ENCODE measurements around the gene CNDP2.

The CNDP2 gene

DNA sequence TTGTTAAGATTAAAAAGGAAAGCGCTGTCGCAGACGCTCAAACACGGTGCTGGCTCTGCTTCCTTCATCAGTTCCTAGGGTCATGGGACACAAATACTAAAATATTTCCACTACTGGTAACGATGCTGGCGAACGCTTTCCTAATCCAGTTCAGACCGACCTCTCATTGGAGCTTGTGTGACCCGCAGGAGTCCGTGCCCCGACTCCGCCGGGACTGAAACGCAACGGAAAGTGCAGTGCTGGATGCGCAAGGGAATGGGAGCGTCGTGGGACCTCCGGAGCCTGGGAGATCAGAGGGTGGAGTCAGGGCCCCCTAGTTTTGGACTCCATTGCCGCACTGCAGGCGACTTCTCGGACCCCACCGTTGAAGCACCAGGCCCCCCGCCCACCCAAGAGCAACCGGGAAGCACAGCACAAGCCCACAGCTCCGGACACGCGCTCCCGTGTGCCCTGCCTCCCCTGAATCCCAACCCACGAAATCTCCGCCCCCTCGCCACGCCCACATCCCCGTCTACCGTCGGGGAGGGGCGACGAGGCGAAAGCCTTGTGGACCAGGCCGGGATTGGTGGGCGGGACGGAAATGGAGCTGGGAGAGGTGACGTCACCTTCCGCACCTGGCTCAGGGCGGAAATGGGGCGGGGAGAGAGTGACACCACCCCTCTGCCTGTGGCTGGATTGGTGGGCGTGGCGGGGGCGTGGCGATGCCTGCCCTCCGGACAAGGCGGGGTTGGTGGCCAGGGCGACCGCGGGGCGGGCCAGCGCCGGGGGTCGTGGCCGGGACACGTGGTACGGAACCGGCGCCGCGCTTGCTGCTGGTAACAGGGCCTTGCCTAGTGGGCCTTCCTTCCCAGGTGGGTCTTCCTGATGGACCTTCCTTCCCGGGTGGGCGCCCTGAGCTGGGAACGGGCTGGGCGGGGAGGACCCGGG lies at the start of gene CNDP2:
Gene CNDP2, plus strand, starts transcription at position 783 of the 927 bp plus-strand sequence. CDS start 3,611 bp downstream, outside the sequence.
- DNase-seq: peak; percentile 98

DNA sequence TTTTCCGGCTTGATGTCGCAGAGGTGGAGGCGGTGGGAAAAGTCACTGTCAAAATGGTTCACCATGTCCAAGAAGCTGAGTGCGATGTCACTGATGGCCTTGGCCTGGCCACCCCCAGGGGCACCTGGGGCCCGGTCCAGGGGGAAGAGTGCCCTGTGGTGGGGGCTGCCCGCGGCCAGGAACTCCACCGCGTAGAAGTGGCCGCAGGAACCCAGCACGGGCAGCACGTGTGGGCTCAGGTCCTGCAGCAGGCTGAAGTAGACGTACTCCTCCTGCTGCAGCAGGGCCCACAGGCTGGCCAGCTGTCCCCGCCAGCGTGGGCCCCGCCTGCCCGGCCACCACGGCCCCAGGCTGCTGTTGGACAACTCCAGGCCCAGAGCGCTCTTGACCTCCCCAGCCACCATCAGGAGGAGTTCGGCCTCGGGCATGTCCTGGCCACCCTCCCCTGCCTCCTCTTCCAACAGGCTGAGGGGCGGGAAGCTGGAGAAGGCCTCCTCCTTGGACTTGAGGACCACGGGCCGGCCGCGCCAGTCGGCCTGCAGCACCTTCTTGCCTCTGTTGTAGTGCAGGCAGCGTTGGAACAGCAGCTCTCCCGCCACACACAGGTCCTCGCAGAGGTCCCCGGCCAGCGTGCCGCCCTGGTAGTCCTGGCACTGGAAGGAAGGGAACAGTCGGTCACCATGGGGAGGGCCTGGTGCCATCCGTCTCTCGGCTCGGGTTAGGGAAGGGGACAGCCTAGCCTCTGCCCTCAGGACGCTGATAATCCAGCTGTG lies 49.3 kb upstream of the CNDP2 start:
- DNase-seq: no peak

DNA sequence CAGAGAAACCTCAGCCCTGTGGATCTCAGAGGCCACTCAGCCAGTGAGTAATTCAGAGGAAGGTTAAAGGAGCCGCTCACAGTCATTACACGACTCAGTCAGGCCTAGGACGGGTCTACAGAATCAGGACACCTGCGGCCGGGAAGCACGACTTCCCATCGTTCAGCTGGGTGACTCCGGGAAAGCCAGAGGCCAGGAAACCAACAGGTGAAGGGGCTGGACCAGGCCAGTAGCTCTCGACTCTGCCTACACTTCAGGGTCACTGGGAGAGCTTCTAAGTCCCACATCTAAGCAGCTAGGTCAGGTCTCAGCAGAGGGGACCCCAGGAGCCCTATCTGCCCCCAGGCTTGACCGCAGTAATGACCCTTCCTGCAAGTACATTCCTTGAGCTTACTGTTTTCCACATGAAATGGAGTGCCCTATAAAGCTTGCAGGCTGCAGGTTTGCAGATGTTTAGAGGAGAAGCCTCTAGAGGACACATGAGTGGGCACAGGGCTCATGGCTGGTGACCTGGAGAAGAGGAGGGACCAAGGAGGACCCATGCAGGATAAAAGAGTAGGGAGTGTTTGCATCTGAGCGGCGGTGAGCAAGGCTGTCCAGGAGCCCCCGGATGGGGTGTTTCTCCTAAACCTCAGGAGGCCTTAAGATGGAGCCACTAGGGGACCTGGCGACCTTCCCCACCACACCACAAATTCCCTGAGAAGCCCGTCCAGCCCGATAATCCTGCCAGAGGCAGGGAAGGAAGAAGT lies 48.6 kb upstream of the CNDP2 start:
- DNase-seq: no peak

DNA sequence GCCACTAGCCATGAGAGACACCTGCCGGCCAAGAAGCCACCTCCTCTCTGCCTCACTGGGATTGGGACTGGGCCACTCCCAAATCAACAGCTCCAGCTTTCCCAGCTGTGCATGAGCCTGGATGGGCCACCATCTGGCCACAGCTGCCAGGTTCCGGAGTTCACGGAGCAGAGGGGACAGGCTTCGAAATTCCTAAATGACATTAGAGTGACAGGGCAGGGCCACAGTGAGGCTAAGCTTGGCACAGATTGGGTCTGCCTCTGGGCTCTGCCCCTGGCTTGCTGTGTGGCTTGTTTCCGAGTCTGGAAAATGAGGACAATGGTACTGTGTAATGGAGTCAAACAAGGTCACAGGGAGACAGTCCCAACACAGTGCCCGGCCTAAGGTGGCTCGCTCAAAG lies 45.5 kb upstream of the CNDP2 start:
- no peak for DNase-seq

DNA sequence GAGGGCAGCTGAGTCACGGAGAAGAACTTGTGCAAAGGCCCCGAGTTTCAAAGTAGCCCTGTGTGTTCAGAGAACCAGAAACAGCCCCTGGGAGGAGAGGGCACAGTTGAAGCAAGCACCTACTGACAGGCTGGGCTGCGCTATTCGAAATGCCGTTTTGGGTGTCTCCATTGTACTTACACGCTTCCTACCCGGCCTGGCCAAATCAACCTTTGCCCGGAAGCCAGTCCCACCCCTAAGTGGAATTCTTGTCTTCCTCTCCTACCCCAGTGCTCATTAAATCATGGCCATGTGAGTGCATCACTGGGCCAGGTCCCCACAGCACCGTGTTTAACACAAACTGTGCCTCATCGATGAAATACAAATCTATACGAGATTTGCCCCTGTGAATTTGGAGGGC lies 45.0 kb upstream of the CNDP2 start:
- no peak for DNase-seq

DNA sequence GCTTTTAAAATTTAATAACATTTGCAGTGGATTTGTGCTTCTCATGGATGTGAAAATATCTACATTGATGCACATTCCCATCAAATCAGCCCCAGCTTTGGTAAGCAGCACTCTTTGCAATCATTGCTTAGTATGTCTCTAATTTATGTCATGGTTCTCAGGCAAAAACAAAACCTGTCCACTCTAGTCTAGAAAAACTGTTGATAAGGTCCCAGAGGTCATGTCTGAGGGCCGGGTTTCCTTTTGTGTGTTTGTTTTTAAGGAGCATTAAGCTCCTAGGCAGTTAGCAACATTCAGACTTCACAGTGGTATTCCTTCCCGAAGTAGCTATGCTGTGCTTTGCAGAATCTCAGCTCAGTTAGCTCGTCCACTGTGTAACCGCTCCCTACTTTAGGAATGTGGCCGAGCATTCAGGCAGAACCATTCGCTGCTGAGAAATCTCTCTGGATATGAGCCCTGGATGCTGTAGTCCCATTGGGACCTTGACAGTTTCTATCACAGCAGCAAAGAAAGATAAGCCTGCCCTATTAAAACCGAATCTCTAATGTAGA lies 43.1 kb upstream of the CNDP2 start:
- DNase-seq: no peak

DNA sequence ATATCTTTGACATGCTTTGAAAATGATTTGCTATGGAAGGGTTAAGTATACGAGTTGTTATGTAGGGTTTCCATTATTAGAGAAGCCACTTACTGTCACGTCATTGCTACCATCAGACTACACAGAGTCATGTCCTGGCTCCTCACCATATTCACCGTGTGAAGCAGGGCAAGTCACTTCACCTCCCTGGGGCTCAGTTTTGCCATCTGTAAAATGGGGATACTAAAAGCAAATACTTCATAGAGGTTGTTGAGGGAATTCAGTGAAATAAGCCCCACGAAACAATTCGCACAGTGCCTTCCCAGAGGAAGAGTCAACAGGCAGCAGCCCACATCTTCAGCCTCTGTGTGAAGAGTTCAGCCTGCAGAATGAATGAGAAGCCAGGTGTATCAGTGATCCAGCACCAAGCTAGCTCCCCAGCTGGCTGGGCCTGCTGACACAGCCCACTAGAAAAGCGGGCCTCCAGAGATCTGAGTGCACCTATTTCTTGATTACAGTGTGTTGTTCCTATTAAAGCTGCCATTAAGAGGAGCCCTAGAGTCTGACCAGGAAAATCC lies 42.4 kb upstream of the CNDP2 start:
- DNase-seq: no peak

DNA sequence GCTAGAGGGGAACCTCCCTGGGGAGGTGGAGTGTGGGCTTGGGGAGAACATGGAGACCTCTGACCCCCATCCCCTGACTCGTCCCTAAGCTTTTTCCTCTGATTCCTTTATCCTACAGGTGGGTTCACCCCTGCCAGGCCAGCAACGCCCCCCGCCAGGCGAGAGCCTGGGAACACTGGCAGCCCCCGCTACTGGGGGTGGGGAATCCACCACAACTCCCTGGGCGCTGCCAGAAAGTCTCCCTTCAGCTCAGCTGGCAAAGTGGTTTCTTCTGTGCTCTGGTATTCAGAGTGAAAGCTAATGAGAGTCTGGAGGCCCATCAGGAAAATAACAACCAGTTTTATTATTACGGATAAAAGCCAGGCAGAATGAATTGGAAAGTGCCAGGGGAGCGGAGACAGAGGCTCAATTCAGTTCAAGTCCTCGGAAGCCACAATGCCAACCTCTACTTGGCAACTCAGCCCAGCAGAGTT lies 41.8 kb upstream of the CNDP2 start:
- DNase-seq: no peak

DNA sequence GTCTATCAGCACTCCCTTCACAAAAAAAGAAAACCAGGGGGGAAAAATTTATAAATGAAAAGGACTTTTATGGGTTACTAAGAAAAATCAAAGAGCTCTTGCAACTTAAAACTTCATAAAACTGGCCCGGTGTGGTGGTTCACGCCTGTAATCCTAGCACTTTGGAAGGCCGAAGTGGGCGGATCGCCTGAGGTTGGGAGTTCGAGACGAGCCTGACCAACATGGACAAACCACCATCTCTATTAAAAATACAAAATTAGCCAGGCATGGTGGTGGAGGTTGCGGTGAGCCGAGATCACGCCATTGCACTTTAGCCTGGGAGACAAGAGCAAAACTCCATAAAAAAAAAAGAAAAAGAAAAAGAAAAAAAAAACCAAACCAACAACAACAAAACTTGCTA lies 40.8 kb upstream of the CNDP2 start:
- DNase-seq: no peak

DNA sequence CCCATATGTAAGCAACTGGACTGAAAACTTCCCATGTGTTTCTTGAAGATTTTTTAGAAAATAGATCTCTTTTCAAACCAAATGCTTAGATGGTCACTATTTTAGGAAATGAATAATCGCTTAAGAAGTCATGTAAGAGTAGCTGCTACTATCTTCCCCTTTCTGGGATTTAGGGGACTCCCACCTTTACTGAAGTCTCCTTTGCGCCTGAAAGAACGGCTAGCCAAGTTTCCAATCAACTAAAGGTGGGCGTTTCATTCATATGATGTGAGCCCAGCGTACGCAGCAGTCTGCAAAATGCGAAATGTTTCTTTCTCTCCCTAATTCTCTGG lies 40.2 kb upstream of the CNDP2 start:
- no peak for DNase-seq

DNA sequence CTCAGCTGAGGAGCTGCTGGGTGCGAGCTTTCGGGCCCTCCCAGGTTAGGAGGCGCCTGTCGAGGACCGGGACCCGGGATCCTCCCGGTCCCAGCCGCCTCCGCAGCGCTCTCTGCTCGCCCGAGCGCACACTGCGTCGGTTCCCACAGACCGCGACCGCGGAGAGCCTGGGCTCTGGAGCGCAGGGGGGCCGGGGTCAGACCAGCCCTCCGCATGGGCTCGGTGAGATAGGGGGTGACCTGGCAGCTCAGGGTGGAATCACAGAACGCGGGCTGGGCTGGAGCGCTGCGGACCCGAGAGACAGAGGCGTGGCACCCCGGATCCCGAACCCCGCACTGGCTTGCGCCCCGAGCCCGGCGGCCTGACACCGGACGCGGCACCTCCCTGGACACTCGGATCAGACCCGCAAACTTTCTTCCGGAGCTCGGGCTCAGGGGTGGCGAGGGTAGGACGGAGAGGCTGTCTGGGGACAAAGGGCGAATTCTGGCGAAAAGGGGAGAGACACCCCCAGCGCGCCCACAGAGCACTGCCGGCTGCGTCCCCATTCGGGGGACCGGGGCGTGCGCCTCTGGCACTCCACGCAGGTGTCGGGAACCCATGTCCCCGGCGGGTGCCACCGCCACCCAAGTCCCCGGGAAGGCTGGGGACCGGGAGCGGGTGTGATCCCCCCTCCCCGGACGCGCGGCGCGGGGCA lies 39.7 kb upstream of the CNDP2 start:
- no peak for DNase-seq

DNA sequence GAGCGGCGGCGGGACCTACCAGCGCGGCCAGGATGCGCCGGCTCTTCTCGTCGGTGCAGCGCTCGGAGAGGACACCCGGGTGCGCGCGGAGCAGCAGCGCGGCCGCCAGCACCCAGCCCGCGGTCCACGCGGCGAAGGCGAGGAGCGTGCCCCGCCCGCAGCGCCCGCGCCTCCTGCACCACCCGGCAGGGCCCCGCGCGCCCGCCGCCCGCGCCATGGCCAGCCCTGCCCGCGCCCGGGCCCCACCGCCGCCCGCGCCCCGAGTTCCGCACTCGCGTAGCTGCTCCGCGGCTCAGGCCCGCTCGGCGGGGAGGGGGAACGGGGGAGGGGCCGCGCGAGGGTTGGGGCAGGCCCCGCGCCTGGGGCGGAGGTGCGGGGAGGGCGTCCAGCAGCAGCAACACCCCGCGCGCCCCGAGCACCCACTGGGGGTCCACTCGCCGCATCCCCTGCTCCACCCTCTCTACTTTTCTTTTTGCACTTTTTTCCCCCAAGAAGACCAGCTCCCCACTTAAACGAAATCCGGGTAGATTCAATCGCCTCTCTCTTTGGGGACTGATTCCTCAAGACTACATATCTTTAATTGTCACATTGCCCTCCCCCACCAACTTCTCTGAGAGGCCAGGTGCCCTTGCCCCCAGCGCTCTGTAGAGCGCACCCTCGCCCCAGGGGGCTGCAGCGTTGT lies 39.0 kb upstream of the CNDP2 start, which contains the start of gene DIPK1C:
Gene DIPK1C, minus strand, starts transcription at position 266 of the 682 bp plus-strand sequence. Its CDS starts 49 bp downstream, at position 217.
- DNase-seq: no peak

DNA sequence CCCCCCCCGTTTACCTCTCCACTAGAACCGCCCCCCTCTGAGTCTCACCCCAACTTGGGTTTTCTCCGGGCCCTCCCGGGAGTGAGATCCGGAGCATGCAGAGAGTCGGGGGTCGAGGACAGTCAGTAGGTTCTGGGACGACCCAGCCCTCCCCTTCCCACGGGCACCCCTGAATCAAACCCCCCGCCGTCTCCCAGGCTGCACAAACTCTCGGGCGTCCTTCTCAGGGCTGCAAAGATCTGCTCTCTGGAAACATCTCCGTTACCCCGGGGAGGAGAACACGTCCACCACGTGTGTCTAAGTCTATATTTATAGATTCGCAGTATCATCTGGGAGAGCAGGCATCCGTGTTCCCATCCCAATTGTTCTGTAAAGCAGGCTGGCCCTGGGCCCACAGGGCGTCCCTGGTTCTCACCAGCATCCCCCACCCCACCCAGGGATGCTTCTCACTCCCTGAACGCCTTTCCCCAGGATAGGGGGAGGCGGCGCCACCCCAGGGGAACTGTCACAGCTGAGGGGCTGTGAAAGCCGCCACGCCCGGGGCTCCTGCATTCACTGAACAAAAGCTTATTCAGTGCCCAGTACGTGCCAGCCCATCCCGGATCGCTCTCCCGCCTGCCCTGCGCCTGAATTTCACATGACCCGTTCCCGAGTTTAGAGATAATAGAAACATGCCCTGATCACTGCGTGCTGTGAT lies 38.3 kb upstream of the CNDP2 start:
- DNase-seq: no peak

DNA sequence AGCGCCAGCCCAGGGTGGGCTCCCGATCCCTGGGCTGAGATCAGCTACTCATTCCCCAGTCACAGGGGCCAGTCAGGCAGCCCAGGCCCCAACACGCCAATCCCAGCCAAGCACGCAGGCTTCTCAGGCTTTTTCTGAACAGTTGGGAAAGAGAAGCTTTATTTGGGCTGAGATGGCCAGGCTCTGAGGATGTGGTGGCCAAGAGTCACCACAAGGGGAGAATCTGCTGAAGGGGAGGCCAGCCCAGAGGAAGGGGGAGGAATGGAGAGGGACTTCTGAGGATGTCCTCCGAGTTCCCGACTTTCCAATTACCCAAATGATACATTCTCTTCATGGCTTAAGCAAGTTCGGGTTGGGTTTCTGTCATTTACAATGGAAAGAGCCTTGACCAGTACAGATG lies 36.3 kb upstream of the CNDP2 start:
- DNase-seq: no peak

DNA sequence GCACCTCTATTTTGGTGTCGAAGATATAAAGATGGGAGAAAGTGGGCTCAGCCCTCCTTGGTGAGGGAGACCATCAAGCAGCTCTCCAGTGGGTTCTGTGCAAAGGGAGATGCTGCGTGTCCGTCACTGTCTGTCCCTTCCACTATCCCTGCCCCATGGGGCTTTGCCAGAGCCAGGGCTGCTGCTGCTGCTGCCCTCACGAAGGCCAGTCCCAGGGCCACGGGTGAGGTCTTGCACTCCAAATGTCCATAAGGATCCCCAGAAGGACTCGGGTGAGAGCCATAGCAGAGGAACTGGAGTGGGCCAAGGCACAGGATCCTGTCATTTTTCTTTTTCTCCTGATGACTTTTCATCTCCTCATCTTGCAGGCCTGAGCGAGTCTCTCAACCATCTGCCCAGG lies 35.3 kb upstream of the CNDP2 start:
- no peak for DNase-seq

DNA sequence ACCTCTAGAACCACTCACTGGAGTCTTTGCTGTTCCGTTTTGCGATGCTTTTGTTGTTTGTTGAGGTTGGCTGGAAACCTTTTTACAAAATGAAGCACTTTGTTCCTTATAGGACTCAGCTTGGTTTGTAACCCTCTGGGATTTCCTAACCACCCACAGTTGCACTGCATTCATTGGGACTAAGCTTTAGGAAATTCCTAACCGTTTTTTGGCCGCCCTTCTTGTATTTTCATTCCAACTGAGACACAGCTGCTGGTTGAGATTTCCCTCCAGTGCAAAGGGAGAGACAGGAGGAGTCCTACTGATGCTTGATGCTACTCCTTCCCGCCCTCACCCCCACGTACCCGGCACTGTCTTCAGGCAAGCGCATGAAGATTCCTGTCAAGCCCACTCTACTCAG lies 32.9 kb upstream of the CNDP2 start:
- no peak for DNase-seq

DNA sequence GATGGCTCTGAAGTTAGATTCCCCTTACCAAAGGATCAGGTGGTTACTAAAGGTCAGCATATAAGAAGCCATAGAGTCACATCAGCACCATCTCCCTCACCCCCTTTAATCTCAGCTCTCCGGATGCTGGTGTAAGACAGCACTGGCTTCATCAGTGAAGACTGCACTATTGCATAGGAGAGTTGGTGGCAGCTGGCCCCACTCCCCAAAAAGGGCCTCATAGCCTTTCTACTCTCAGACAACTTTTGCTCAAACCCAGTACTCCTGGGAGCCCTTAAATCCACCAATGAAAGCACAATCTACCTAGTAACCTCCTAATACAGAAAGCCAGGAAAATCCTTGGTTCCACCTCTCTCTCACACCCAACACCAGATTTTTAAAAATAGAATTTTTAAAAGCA lies 32.2 kb upstream of the CNDP2 start:
- DNase-seq: no peak

DNA sequence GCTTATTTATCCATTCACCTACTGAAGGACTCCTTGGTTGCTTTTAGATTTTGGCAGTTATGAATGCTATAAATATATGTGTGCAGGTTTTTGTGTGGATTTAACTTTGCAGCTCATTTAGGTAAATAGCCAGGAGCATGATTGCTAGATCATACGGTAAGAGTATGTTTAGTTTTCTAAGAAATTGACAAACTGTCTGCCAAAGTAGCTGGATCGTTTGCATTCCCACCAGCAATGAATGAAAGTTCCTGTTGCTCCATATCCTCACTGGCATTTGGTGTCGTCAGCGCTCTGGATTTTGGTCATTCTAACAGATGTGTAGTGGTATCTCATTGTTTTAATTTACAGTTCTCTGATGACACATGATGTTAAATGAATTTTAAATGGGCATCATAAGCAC lies 30.4 kb upstream of the CNDP2 start:
- no peak for DNase-seq

DNA sequence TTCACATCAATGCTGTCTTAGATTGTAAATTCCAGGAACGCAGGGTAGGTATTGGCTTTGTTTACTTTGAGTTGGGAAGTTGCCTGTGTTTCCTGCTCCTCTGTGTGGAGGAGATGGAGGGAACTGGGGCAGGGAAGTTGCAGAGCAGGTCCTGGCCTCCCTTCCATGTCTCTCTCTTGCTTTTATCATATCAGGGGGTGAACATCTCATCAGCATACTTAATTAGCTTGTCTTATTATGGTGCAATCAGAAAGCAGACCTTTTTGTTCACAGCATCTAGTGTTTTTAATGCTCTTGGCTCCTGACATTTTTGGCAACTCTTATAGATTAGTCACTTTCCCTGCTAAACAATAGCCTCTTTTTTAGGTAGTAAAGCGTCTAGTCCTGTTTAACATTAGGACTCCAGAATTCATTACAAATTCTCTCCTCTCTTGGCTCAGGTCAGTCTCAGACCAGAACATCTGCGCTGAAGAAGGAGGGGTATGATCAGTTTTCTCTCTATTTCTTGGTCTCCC lies 27.6 kb upstream of the CNDP2 start:
- DNase-seq: no peak

DNA sequence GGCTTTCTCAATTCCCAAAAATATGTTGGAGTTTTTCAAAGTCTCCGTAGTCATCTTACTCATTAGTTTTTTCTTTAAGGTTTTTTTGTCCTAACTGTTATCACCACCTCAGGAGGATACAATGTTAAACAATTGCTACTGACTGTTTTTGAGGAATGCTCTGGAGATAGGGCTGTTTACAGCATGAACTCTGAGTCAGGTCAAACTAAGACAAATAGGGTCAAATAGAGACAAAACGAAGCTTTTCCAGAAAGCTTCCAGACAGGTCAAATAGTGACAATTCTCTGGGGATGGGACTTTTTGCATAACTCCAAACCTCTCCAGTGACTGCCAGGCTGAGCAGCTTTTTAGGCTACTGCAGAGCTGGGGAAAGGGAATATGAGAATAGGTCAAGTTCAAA lies 23.9 kb upstream of the CNDP2 start:
- no peak for DNase-seq
